ENCODE data around the gene WNT9A. TPM values are rescaled to one million over a fixed set of nuclear protein-coding genes. Genes with fewer than 3 reads are reported as not detected.

The WNT9A gene
- polyA plus RNA-seq, 3 donors: not detected

DNA sequence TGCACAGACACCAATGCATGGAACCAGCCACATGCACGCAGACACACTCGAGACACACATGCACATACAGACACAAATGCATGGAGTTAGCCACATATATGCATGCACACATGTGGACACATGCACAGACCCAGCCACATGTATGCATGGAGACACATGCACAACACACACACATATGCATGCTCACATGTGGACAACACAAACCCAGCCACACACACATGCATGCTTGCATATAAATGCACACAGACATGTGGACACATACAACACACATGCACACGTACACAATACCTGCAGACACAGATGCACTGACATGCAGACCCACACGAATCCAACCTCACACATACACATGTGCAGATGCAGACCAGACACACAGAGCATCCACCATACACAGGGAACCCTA lies 31.1 kb downstream of the WNT9A start:
- Histone ChIP-seq H2AFZ (ENCODE audit: insufficient read depth, low read depth, low read length, poor library complexity, severe bottlenecking) (no peak overlapping the region), H3K27me3 (ENCODE audit: control insufficient read depth in 2 of 2, insufficient read depth in 2 of 2, low read length in 2 of 2) (no peaks in the 10 kb centered on the region), H4K20me1 (ENCODE audit: insufficient read depth, low read length) (no peaks in the 10 kb centered on the region), H3K36me3 (replicated peaks in 1 of 2; ENCODE audit: control insufficient read depth in 1 of 2, insufficient read depth in 2 of 2, low read length in 2 of 2) (no peaks in the 10 kb centered on the region), H3K4me2 (replicated peaks; ENCODE audit: extremely low read depth, low read length, poor library complexity, severe bottlenecking) (no peak overlapping the region), H3K9ac (ENCODE audit: insufficient read depth, low read length, poor library complexity, severe bottlenecking) (no peak overlapping the region), H3K27ac (ENCODE audit: low read depth in 1 of 2, low read length in 2 of 2) (no peak overlapping the region), H3K79me2 (ENCODE audit: insufficient read depth, low read length) (no peaks in the 10 kb centered on the region), H3K4me1 (ENCODE audit: control insufficient read depth in 1 of 2, insufficient read depth in 2 of 2, low read length in 2 of 2) (no peaks in the 10 kb centered on the region), H3K9me3 (replicated peaks in 1 of 2; ENCODE audit: control insufficient read depth in 1 of 2, insufficient read depth in 1 of 2, low read length in 2 of 2) (no peaks in the 10 kb centered on the region), H3K4me3 (replicated peaks in 1 of 3; ENCODE audit: low read depth in 2 of 3, low read length in 3 of 3) (no peak overlapping the region)
- H3K4me1 Mint-ChIP-seq: peaks cover 3% of the 10 kb centered on the region
- no peak overlapping the region for H3K4me3 Mint-ChIP-seq
- H3K27ac Mint-ChIP-seq: no peak overlapping the region
- TF ChIP-seq, protein P1, sequence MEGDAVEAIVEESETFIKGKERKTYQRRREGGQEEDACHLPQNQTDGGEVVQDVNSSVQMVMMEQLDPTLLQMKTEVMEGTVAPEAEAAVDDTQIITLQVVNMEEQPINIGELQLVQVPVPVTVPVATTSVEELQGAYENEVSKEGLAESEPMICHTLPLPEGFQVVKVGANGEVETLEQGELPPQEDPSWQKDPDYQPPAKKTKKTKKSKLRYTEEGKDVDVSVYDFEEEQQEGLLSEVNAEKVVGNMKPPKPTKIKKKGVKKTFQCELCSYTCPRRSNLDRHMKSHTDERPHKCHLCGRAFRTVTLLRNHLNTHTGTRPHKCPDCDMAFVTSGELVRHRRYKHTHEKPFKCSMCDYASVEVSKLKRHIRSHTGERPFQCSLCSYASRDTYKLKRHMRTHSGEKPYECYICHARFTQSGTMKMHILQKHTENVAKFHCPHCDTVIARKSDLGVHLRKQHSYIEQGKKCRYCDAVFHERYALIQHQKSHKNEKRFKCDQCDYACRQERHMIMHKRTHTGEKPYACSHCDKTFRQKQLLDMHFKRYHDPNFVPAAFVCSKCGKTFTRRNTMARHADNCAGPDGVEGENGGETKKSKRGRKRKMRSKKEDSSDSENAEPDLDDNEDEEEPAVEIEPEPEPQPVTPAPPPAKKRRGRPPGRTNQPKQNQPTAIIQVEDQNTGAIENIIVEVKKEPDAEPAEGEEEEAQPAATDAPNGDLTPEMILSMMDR (IDR thresholded peaks at IDR 0.05): no peak
- intact Hi-C loops (cut with micrococcal nuclease): no loop called here
- WGBS (ENCODE audit: insufficient coverage): 96% methylated on average over 4 of the region's 4 CpGs
- H3K9me3 Mint-ChIP-seq: no peaks in the 10 kb centered on the region
- peaks cover 0 to 5% (median 0%) of the 10 kb centered on the region in 3 donors for H3K27me3 Mint-ChIP-seq (ENCODE audit: low read depth in 3 of 3)
- DNase-seq: no peak
- H3K36me3 Mint-ChIP-seq: no peaks in the 10 kb centered on the region

- H3K4me3 ChIP-seq (replicated peaks in 1 of 3; ENCODE audit: low read depth in 2 of 3, low read length in 3 of 3): no peak overlapping the region
- 79% methylated on average over 21 of the region's 22 CpGs for WGBS (ENCODE audit: insufficient coverage)
- Mint-ChIP-seq H3K4me1 (peaks cover 3% of the 10 kb centered on the region), H3K9me3 (no peaks in the 10 kb centered on the region), H3K36me3 (no peaks in the 10 kb centered on the region), H3K4me3 (no peak overlapping the region), H3K27ac (peak overlapping the region in 1 of 7 donors; percentile 61), H3K27me3 (ENCODE audit: low read depth in 3 of 3) (peaks cover 0 to 6% (median 0%) of the 10 kb centered on the region in 3 donors)
- DNase-seq: no peak
- H3K27me3 ChIP-seq (ENCODE audit: control insufficient read depth in 2 of 2, insufficient read depth in 2 of 2, low read length in 2 of 2): no peaks in the 10 kb centered on the region
- intact Hi-C loops (cut with micrococcal nuclease): no loop called here
- no peak overlapping the region for H3K4me2 ChIP-seq (replicated peaks; ENCODE audit: extremely low read depth, low read length, poor library complexity, severe bottlenecking)
- H3K4me1 ChIP-seq (ENCODE audit: control insufficient read depth in 1 of 2, insufficient read depth in 2 of 2, low read length in 2 of 2): no peaks in the 10 kb centered on the region
- H3K79me2 ChIP-seq (ENCODE audit: insufficient read depth, low read length): no peaks in the 10 kb centered on the region
- H3K9ac ChIP-seq (ENCODE audit: insufficient read depth, low read length, poor library complexity, severe bottlenecking): no peak overlapping the region
- TF ChIP-seq, protein P1 (IDR thresholded peaks at IDR 0.05): no peak
- no peak overlapping the region for H3K27ac ChIP-seq (ENCODE audit: low read depth in 1 of 2, low read length in 2 of 2)
- no peaks in the 10 kb centered on the region for H3K9me3 ChIP-seq (replicated peaks in 1 of 2; ENCODE audit: control insufficient read depth in 1 of 2, insufficient read depth in 1 of 2, low read length in 2 of 2)
- no peaks in the 10 kb centered on the region for H3K36me3 ChIP-seq (replicated peaks in 1 of 2; ENCODE audit: control insufficient read depth in 1 of 2, insufficient read depth in 2 of 2, low read length in 2 of 2)
- no peak overlapping the region for H2AFZ ChIP-seq (ENCODE audit: insufficient read depth, low read depth, low read length, poor library complexity, severe bottlenecking)
- H4K20me1 ChIP-seq (ENCODE audit: insufficient read depth, low read length): no peaks in the 10 kb centered on the region
Observed at GRCh38 chr1:227915564-227916553, 31.9 kb downstream of the WNT9A start.

All from CD14-positive monocyte (primary cell).